Esophagus muscularis mucosa (tissue), 4 donors: ENCODE data around the gene EIF6.

Source experiments
- EP300 ChIP-seq: sonication (generic); formaldehyde crosslinking; IDR thresholded peaks from one replicate; pipeline ENCODE4 v1.6.1; 2017; ENCODE audit warnings: antibody characterized with exemption
- POLR2AphosphoS5 ChIP-seq, 2 donors: sonication (generic); formaldehyde crosslinking; IDR thresholded peaks; one replicate each; pipeline ENCODE4 v1.6.1; 2017; ENCODE audit warnings: antibody characterized with exemption in 2 of 2
- TF ChIP-seq, protein P1 (sequence below), 3 experiments: fragments of 200-600 bp in 2 of 3; fragments of 450-650 bp in 1 of 3; sonication (generic) in 2 of 3; IDR thresholded peaks; one replicate each; pipeline ENCODE4 v1.5.1; 2017 to 2019; ENCODE audit warnings: antibody characterized with exemption in 3 of 3, mild to moderate bottlenecking in 2 of 3, moderate library complexity in 1 of 3

DNA sequence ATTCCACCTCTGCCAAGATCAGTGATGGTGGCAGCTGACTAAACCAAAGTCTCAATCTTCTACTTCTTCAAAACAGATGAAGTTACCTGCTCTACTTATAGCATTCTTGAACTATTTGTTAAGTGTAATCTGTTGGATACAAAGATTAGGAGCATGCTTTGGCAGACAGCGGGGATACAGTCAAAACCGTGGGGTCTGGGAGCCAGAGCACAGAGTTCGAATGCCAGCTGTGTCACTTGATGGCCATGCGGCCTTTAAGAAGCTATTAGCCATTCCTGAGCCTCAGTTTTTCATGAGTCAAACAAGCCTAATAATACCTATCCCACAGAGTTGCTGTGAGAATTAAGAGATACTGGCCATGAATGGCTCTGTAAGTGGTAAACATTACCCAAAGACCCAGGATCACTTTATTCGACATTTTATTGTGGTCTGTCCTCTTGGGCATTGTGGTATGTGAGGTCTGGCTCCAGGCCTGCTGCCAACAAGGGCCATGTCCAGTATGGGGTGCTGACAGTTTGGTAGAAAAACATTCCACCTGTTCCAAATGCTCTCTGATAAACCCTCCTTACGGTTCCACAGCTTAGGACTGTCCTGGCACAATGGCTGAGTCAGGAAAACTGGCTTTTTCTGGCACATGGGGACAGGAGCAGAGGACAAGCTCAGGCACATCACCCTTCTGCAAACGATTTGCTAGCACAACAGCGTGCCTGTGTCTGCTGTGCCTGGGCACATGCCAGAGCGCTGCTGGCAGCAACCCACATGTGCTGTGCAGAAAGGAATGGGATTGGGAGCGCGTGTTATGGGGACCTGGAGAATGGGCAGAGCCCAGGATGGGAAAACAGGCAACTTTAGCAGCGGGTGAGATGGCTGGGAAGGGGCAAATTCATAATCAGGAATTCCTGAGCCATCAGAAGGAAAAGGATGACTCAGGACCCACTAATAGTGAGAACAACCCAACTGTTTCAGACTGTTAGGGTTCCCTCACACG is 23.4 kb upstream of the EIF6 start:
- TF ChIP-seq, protein P1, sequence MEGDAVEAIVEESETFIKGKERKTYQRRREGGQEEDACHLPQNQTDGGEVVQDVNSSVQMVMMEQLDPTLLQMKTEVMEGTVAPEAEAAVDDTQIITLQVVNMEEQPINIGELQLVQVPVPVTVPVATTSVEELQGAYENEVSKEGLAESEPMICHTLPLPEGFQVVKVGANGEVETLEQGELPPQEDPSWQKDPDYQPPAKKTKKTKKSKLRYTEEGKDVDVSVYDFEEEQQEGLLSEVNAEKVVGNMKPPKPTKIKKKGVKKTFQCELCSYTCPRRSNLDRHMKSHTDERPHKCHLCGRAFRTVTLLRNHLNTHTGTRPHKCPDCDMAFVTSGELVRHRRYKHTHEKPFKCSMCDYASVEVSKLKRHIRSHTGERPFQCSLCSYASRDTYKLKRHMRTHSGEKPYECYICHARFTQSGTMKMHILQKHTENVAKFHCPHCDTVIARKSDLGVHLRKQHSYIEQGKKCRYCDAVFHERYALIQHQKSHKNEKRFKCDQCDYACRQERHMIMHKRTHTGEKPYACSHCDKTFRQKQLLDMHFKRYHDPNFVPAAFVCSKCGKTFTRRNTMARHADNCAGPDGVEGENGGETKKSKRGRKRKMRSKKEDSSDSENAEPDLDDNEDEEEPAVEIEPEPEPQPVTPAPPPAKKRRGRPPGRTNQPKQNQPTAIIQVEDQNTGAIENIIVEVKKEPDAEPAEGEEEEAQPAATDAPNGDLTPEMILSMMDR (IDR thresholded peaks at IDR 0.05), result no peak
- TF ChIP-seq EP300, result no peak
- peak; percentile 40 to 41 for TF ChIP-seq POLR2AphosphoS5 (IDR thresholded peaks at IDR 0.05)
